PC-9 (cell line): Measurements from ENCODE around the gene MAN2A1. TPM values are rescaled to one million over a fixed set of nuclear protein-coding genes. Genes with fewer than 3 reads are reported as not detected.

Source experiments
- BruUV-seq: library from RNA; stranded (reverse); fragments of 400-500 nt; replicated peaks from 2 replicates; lab custom pipeline; 2021; lab: Mats Ljungman, UMichigan
- CTCF ChIA-PET: fragments of 300-600 bp; sonication (Branson Sonifier 250); formaldehyde crosslinking; loops from one replicate; lab custom pipeline; 2022; ENCODE audit warnings: antibody characterized with exemption; lab: Charles Lee
- POLR2A ChIA-PET: fragments of 300-600 bp; sonication (Branson Sonifier 250); formaldehyde crosslinking; loops from one replicate; lab custom pipeline; 2022; ENCODE audit warnings: antibody characterized with exemption; ENCODE audit not compliant: unreplicated experiment; lab: Charles Lee
- DNase-seq, 2 experiments: peaks; one replicate each; pipeline versions ENCODE4 v3.0.0 to v3.0.0-alpha.2; 2015 to 2022; ENCODE audit warnings: mixed read lengths in 1 of 2
- H2AFZ ChIP-seq: fragments of 200-600 bp; sonication (generic); 2 replicates; pipeline ENCODE4 v1.8.1; 2017; ENCODE audit warnings: antibody characterized with exemption
- H3F3A ChIP-seq: fragments of 200-600 bp; sonication (generic); 2 replicates; pipeline ENCODE4 v1.8.1; 2017; ENCODE audit warnings: antibody characterized with exemption, mild to moderate bottlenecking, low read depth; ENCODE audit not compliant: insufficient read depth
- H3K27ac ChIP-seq: fragments of 200-600 bp; sonication (generic); 2 replicates; pipeline ENCODE4 v1.6.1; 2016; ENCODE audit warnings: mixed run types
- H3K27me3 ChIP-seq: fragments of 200-600 bp; sonication (generic); 2 replicates; pipeline ENCODE4 v1.6.1; 2016; ENCODE audit warnings: low read depth, mixed run types; ENCODE audit not compliant: insufficient read depth
- H3K36me3 ChIP-seq: fragments of 200-600 bp; sonication (generic); 2 replicates; pipeline ENCODE4 v1.6.1; 2016; ENCODE audit warnings: low read depth, mixed run types
- H3K4me1 ChIP-seq: fragments of 200-600 bp; sonication (generic); replicated peaks from 2 replicates; pipeline ENCODE4 v1.6.1; 2016; ENCODE audit warnings: mixed run types; ENCODE audit not compliant: insufficient read depth
- H3K4me2 ChIP-seq: fragments of 200-600 bp; sonication (generic); 2 replicates; pipeline ENCODE4 v1.6.1; 2017; ENCODE audit warnings: mixed run types
- H3K4me3 ChIP-seq: fragments of 200-600 bp; sonication (generic); 2 replicates; pipeline ENCODE4 v1.6.1; 2016; ENCODE audit warnings: mixed run types
- H3K79me2 ChIP-seq: fragments of 200-600 bp; sonication (generic); 2 replicates; pipeline ENCODE4 v1.6.1; 2017; ENCODE audit warnings: low read depth, mixed run types
- H3K9me2 ChIP-seq: fragments of 200-600 bp; sonication (generic); 2 replicates; pipeline ENCODE4 v1.8.1; 2017; ENCODE audit warnings: mild to moderate bottlenecking; ENCODE audit not compliant: insufficient read depth
- H3K9me3 ChIP-seq: fragments of 200-600 bp; sonication (generic); 2 replicates; pipeline ENCODE4 v1.8.1; 2016; ENCODE audit warnings: low read depth; ENCODE audit not compliant: insufficient read depth
- H4K20me1 ChIP-seq: fragments of 200-600 bp; sonication (generic); 2 replicates; pipeline ENCODE4 v1.8.1; 2017; ENCODE audit not compliant: insufficient read depth
- CTCF ChIP-seq: fragments of 200-600 bp; sonication (generic); conservative IDR thresholded peaks from 2 replicates; pipeline ENCODE4 v1.6.1; 2017; ENCODE audit warnings: mixed run types, antibody characterized with exemption, mild to moderate bottlenecking, moderate library complexity
- EZH2 ChIP-seq: fragments of 200-600 bp; sonication (generic); IDR thresholded peaks from 2 replicates; pipeline ENCODE4 v1.8.0; 2017; ENCODE audit warnings: antibody characterized with exemption, low read depth
- intact Hi-C: fragments of 100-400 bp; cut with micrococcal nuclease; formaldehyde crosslinking; loops from one replicate; pipeline ENCODE4 v1.10.0; 2022; ENCODE audit not compliant: unreplicated experiment
- total RNA-seq: library from RNA; stranded (reverse); gene quantifications from 2 replicates; pipeline ENCODE4 v1.2.3, GENCODE V29; 2021

MAN2A1 gene
- total RNA-seq, 1 experiment from 2014 or later = 27.3 TPM

GRCh38 chr5:109741390-109741789 lies 51.7 kb downstream of the MAN2A1 start:
- Histone ChIP-seq H3K27me3 (no peaks in the 10 kb centered on the region), H3K4me3 (no peak overlapping the region), H3K9me3 (no peaks in the 10 kb centered on the region), H3F3A (peaks cover 10% of the 10 kb centered on the region), H3K9me2 (no peaks in the 10 kb centered on the region), H3K27ac (no peak overlapping the region), H3K36me3 (no peaks in the 10 kb centered on the region), H4K20me1 (no peaks in the 10 kb centered on the region), H3K79me2 (no peaks in the 10 kb centered on the region), H3K4me2 (no peak overlapping the region), H3K4me1 (peaks cover 29% of the 10 kb centered on the region), H2AFZ (no peak overlapping the region)
- ChIA-PET POLR2A (interaction anchor here (0.6 kb wide), 1 partner anchor 51 kb away, joined by 11 read pairs; the partner anchor contains the start of gene MAN2A1), CTCF (no interaction called here)
- no peak for TF ChIP-seq CTCF
- intact Hi-C loops = loop anchor here (5.0 kb wide), 1 partner anchor 994 kb away; the partner anchor contains the start of gene FER
- DNase-seq = no peak
- no TSS peak for BruUV-seq

- H3K9me3 ChIP-seq = no peaks in the 10 kb centered on the region
- intact Hi-C loops = loop anchor here (5.0 kb wide), 1 partner anchor 996 kb away; the partner anchor contains the start of gene FER
- no peaks in the 10 kb centered on the region for H3K27me3 ChIP-seq
- peak overlapping the region; percentile 1; the same call in 1 of the 2 replicates for H2AFZ ChIP-seq
- peak overlapping the region; percentile 33; the same call in 1 of the 2 replicates for H3K27ac ChIP-seq
- POLR2A ChIA-PET = no interaction called here
- H3F3A ChIP-seq = peaks cover 10% of the 10 kb centered on the region
- BruUV-seq = no TSS peak
- no peaks in the 10 kb centered on the region for H4K20me1 ChIP-seq
- no peaks in the 10 kb centered on the region for H3K36me3 ChIP-seq
- no peaks in the 10 kb centered on the region for H3K79me2 ChIP-seq
- no peak overlapping the region for H3K4me3 ChIP-seq
- no peak for DNase-seq
- CTCF ChIA-PET = no interaction called here
- peaks cover 29% of the 10 kb centered on the region for H3K4me1 ChIP-seq
- no peaks in the 10 kb centered on the region for H3K9me2 ChIP-seq
- TF ChIP-seq EZH2 (no peak), CTCF (no peak)
- H3K4me2 ChIP-seq = no peak overlapping the region
Measured at GRCh38 chr5:109743041-109743531, 53.4 kb downstream of the MAN2A1 start.

GRCh38 chr5:109743770-109744212 lies 54.1 kb downstream of the MAN2A1 start:
- ChIA-PET CTCF (no interaction called here), POLR2A (no interaction called here)
- H3F3A ChIP-seq = peaks cover 13% of the 10 kb centered on the region
- H3K9me2 ChIP-seq = no peaks in the 10 kb centered on the region
- DNase-seq = peak; percentile 10 to 83
- no peaks in the 10 kb centered on the region for H3K79me2 ChIP-seq
- H3K36me3 ChIP-seq = no peaks in the 10 kb centered on the region
- no peaks in the 10 kb centered on the region for H3K27me3 ChIP-seq
- H4K20me1 ChIP-seq = no peaks in the 10 kb centered on the region
- H2AFZ ChIP-seq = peak overlapping the region; percentile 1; the same call in 1 of the 2 replicates
- TF ChIP-seq CTCF (no peak), EZH2 (no peak)
- no TSS peak for BruUV-seq
- peak overlapping the region; percentile 12 for H3K4me2 ChIP-seq
- no peak overlapping the region for H3K4me3 ChIP-seq
- intact Hi-C loops = loop anchor here (1.0 to 5.0 kb wide), 2 partner anchors 53 to 996 kb away; partner anchors contain the start of gene FER
- no peaks in the 10 kb centered on the region for H3K9me3 ChIP-seq
- H3K4me1 ChIP-seq = peaks cover 29% of the 10 kb centered on the region
- peak overlapping the region; percentile 33 for H3K27ac ChIP-seq
